ENCODE measurements around the gene LMTK2. TPM values are rescaled to one million over a fixed set of nuclear protein-coding genes. Genes with fewer than 3 reads are reported as not detected.

LMTK2 gene
- total RNA-seq, 1 donor from 2014 or later = 19.2 TPM

DNA sequence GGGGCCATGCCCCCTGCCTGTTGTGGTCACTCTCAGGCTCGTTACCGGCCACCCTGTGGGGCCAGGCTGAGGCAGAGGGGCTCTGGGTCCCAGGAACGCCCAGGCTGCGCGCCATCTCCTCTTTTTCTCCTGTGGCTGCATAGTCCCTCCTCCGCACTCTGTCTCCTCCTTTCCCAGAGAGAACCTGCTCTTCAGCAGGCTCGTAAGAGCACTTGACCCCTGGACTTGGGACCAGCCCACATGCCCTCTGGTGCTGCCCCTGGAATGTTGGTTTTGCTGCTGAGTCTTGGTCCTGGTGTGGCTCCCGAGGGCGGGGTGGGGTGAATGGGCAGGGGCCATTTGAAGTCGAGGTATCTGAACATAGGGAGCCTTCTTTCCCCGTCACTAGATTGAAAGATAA is 98.0 kb downstream of the LMTK2 start:
- Mint-ChIP-seq H3K4me1 (no peaks in the 10 kb centered on the region), H3K27ac (ENCODE audit: unreplicated experiment) (peak overlapping the region; percentile 62), H3K27me3 (ENCODE audit: low read depth) (peaks cover 2% of the 10 kb centered on the region), H3K4me3 (no peak overlapping the region), H3K9me3 (no peaks in the 10 kb centered on the region), H3K36me3 (ENCODE audit: low read depth) (peaks cover 13% of the 10 kb centered on the region)
- TF ChIP-seq, protein P1, sequence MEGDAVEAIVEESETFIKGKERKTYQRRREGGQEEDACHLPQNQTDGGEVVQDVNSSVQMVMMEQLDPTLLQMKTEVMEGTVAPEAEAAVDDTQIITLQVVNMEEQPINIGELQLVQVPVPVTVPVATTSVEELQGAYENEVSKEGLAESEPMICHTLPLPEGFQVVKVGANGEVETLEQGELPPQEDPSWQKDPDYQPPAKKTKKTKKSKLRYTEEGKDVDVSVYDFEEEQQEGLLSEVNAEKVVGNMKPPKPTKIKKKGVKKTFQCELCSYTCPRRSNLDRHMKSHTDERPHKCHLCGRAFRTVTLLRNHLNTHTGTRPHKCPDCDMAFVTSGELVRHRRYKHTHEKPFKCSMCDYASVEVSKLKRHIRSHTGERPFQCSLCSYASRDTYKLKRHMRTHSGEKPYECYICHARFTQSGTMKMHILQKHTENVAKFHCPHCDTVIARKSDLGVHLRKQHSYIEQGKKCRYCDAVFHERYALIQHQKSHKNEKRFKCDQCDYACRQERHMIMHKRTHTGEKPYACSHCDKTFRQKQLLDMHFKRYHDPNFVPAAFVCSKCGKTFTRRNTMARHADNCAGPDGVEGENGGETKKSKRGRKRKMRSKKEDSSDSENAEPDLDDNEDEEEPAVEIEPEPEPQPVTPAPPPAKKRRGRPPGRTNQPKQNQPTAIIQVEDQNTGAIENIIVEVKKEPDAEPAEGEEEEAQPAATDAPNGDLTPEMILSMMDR (conservative IDR thresholded peaks at IDR 0.05) = no peak
- no peak for DNase-seq (ENCODE audit: low read depth, low spot score)

DNA sequence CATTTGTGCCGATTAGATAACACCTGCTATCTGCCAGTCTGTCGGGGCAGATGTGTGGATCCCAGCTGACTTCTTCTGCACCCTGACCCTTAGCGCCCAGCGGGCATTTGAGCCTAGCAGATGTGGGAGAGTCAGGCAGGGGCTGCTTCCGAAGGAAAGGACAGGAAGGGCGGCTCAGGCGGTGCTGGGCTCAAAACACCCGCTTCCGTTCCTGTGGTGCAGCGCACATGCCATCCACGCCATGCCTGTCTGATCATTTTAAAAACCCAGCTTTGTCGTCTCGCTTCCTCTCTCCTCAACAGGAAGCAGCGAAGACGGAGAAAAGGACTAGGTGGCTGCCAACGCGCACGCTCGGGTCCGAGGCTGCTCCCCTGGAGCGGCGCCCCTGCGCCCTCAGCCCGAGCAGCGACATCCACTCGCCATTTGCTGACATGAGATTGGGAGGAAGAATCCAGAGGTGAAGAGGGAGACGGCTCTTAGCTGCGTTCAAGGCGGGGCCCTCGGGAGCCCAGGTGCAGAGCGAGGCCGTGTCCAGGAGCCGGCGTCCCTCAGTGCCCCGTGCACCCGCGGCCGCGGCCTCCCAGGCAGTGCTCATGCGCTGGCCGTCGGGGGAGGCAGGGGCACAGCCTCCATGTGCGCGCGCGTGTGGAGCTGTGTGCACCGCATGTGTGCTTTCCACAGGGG is 98.6 kb downstream of the LMTK2 start:
- H3K27me3 Mint-ChIP-seq (ENCODE audit: low read depth) = peaks cover 6% of the 10 kb centered on the region
- no peaks in the 10 kb centered on the region for H3K4me1 Mint-ChIP-seq
- no peak for DNase-seq (ENCODE audit: low read depth, low spot score)
- TF ChIP-seq, protein P1 (conservative IDR thresholded peaks at IDR 0.05) = no peak
- peaks cover 11% of the 10 kb centered on the region for H3K36me3 Mint-ChIP-seq (ENCODE audit: low read depth)
- peak overlapping the region; percentile 96 for H3K27ac Mint-ChIP-seq (ENCODE audit: unreplicated experiment)
- no peaks in the 10 kb centered on the region for H3K9me3 Mint-ChIP-seq
- H3K4me3 Mint-ChIP-seq = no peak overlapping the region

DNA sequence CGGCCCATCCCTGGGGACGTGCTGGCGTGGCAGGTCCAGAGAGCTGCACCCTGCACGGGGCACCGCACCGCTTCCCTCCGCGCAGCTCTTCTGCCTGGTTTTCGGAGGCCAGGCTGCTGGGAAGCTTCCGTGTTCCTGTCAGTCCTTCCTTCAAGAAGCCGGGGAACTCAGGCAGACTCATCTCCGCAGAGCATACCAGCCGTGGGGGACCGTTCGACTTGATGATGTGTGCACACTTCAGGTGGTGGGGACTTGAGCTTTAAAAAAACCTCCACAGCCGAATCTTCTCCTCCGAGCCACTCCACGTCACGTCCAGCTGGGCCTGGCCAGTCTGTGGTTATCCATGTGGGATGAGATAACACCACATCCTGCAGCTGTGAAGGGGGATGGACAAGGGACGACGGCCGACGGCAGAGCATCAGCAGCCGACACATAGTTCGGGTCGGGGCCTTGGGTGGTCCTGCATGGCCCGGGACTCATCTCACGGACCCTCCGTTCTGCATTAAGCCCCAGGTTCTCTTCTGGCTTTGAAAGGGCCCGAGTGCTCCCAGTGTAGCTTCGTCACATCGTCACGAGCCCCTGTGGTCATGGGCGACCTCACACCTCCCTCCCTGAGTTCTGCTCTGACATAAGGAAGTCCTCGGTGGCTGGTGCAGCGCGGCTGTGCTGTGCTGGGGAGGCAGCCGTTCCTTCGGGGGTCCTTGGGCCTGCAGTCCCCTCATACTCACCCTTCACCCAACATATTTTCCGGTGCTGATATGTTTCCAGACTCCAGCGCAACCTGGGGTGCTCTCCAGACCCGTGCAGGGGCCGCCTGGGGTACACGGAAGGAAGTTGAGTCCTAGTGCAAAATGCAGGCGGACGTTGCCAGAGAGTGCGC is 100.0 kb downstream of the LMTK2 start:
- H3K36me3 Mint-ChIP-seq (ENCODE audit: low read depth) = peaks cover 11% of the 10 kb centered on the region
- DNase-seq (ENCODE audit: low read depth, low spot score) = no peak
- no peak overlapping the region for H3K27ac Mint-ChIP-seq (ENCODE audit: unreplicated experiment)
- H3K4me3 Mint-ChIP-seq = no peak overlapping the region
- peaks cover under 1% of the 10 kb centered on the region for H3K4me1 Mint-ChIP-seq
- peaks cover 8% of the 10 kb centered on the region for H3K27me3 Mint-ChIP-seq (ENCODE audit: low read depth)
- TF ChIP-seq, protein P1 (conservative IDR thresholded peaks at IDR 0.05) = no peak
- H3K9me3 Mint-ChIP-seq = no peaks in the 10 kb centered on the region

DNA sequence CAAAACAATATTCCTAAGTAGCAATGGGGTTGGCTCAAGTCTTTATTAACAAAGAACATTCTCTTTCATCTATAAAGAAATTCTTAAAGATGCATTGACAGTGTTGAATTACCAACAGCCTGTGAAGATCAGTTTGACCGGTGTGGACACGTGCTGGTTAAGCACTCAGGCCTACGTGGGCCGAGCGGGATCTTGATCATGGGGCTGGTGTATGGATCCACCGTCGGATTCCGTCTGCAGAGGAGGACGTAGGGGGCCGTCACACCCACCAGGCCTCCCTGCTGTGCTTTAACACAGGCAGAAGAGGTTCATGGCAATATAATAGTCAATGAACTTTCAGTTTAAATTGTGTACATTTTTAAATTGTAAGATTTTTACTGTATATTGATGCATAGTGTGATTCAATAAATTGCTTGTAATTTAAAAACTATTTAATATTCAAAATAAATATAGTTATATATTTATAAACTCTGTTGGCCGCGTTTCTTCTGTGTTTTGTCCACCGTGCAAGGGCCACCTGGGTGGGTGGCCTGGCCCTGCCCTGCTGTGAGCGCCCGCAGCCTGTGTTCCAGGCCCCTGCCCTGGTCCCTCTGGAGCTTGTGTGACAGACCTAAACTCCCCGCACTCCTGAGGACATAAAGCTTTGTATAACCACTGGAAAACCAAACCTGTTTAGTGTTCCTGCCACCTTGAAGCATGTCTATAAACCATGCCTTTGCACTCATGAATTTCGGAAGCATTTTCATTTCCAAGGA is 102.7 kb downstream of the LMTK2 start:
- Mint-ChIP-seq H3K4me3 (peak overlapping the region; percentile 71), H3K4me1 (peaks cover 3% of the 10 kb centered on the region), H3K9me3 (no peaks in the 10 kb centered on the region), H3K36me3 (ENCODE audit: low read depth) (peaks cover 6% of the 10 kb centered on the region), H3K27me3 (ENCODE audit: low read depth) (peaks cover 10% of the 10 kb centered on the region), H3K27ac (ENCODE audit: unreplicated experiment) (no peak overlapping the region)
- TF ChIP-seq, protein P1 (conservative IDR thresholded peaks at IDR 0.05) = no peak
- DNase-seq (ENCODE audit: low read depth, low spot score) = no peak

DNA sequence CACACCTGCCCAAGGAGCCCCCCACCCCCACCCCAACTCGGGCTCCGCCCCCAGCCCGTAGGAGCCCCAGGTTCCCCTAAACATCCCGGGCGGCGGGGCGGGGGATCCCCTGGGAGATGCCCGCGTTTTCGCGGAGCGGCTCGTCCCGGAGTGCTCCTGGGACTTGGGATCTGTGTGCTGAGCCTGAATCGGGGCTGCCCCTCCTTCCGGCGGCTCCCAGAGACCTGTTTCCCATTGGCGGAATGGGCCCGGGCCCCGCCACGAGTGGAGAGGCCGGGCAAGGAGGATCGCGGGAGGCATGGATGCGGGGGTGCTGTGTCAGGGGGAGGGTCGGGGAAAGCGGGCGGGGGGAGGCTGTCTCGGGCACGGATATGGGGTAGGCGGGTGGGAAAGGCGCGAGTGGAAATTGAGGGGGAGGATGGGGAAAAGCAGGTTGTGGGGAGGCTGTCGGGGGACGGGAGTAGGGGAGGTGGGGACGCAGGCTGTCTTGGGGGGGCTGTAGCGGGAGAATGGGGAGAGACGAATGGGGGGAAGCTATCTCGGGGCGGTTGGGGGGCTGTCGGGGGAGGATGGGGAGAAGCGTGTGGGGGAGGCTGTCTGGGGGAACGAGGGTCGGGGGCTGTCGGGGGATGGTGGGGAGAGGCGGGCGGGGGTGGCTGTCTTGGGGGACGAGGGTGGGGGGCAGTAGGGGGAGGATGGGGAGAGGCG is 104.0 kb downstream of the LMTK2 start:
- Mint-ChIP-seq H3K4me1 (peaks cover 3% of the 10 kb centered on the region), H3K27ac (ENCODE audit: unreplicated experiment) (no peak overlapping the region), H3K36me3 (ENCODE audit: low read depth) (peaks cover 6% of the 10 kb centered on the region), H3K4me3 (no peak overlapping the region), H3K9me3 (no peaks in the 10 kb centered on the region), H3K27me3 (ENCODE audit: low read depth) (peaks cover 10% of the 10 kb centered on the region)
- no peak for DNase-seq (ENCODE audit: low read depth, low spot score)
- TF ChIP-seq, protein P1 (conservative IDR thresholded peaks at IDR 0.05) = no peak
